ENCODE measurements around the gene CTNNA2. TPM values are rescaled to one million over a fixed set of nuclear protein-coding genes. Genes with fewer than 3 reads are reported as not detected.

Gene CTNNA2
- total and polyA plus RNA-seq, 9 of the 15 experiments (the other 6 are each of a cell fraction or from before 2014, with no cell fraction given), result 0.03 to 0.40 (median 0.15) TPM

- TF ChIP-seq PHF8 (IDR thresholded peaks at IDR 0.05; ENCODE audit: borderline replicate concordance, low read length) (no peak), ARNT (IDR thresholded peaks at IDR 0.05) (no peak), ZNF75A (CRISPR knock-in tag; IDR thresholded peaks at IDR 0.05) (no peak)
- TF ChIP-seq, protein P1, sequence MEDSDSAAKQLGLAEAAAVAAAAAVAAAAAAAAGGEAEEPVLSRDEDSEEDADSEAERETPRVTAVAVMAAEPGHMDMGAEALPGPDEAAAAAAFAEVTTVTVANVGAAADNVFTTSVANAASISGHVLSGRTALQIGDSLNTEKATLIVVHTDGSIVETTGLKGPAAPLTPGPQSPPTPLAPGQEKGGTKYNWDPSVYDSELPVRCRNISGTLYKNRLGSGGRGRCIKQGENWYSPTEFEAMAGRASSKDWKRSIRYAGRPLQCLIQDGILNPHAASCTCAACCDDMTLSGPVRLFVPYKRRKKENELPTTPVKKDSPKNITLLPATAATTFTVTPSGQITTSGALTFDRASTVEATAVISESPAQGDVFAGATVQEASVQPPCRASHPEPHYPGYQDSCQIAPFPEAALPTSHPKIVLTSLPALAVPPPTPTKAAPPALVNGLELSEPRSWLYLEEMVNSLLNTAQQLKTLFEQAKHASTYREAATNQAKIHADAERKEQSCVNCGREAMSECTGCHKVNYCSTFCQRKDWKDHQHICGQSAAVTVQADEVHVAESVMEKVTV (CRISPR knock-in tag; IDR thresholded peaks at IDR 0.05), result no peak
- no peaks in the 10 kb centered on the region for H3K9me3 ChIP-seq (replicated peaks; ENCODE audit: control insufficient read depth, insufficient read depth, low read depth, low read length)
- ATAC-seq (no peak), FAIRE-seq (no peak), DNase-seq (ENCODE audit: extremely low read depth in 1 of 4, low spot score in 3 of 4) (no peak)
- ChIA-PET CTCF (ENCODE audit: low intra/inter-chr PET ratio) (interaction anchor here (0.7 kb wide), 1 partner anchor 628 kb away, joined by 7 read pairs; no protein-coding TSS in a partner anchor), POLR2A (no interaction called here)
- H3K79me2 ChIP-seq (ENCODE audit: control insufficient read depth, insufficient read depth, low read length), result no peaks in the 10 kb centered on the region
- in situ Hi-C loops (cut with MboI), result no loop called here
- no peak overlapping the region for H3K4me3 ChIP-seq
- H3K36me3 ChIP-seq (ENCODE audit: control insufficient read depth, insufficient read depth, low read length), result no peaks in the 10 kb centered on the region
- no TSS peak for BruUV-seq (replicated peaks)
- H3K9ac ChIP-seq (ENCODE audit: insufficient read depth in 1 of 2, low read depth in 2 of 2, low read length in 2 of 2), result no peak overlapping the region
- no peaks in the 10 kb centered on the region for H3K27me3 ChIP-seq (ENCODE audit: control insufficient read depth in 2 of 2, insufficient read depth in 2 of 2, low read length in 2 of 2)
- no peaks in the 10 kb centered on the region for H3K4me1 ChIP-seq (replicated peaks in 1 of 2; ENCODE audit: control insufficient read depth in 2 of 2, insufficient read depth in 2 of 2, low read length in 2 of 2)
- H3K27ac ChIP-seq (ENCODE audit: extremely low read depth, low read depth, low read length), result no peak overlapping the region
- no peak overlapping the region for H3K4me2 ChIP-seq (ENCODE audit: insufficient read depth, low read length)
- intact Hi-C loops (cut with micrococcal nuclease), result no loop called here
- no peaks in the 10 kb centered on the region for H4K20me1 ChIP-seq (replicated peaks; ENCODE audit: control insufficient read depth, insufficient read depth, low read length)
- no peak overlapping the region for H2AFZ ChIP-seq (ENCODE audit: low read depth, low read length)
- no peaks in the 10 kb centered on the region for H3K9me1 ChIP-seq (ENCODE audit: control insufficient read depth, insufficient read depth, low read length)
These were observed 338.1 kb downstream of the CTNNA2 start for GRCh38 chr2:79850912-79851311.

All from K562 (cell line).